Psoas muscle (tissue), 8 donors: ENCODE results near the gene LSM4. TPM values are rescaled to one million over a fixed set of nuclear protein-coding genes. Genes with fewer than 3 reads are reported as not detected.
"Not testable (repeated sequence)": the region's sequence is repeated elsewhere in the genome, so short reads cannot be mapped to it uniquely, and the experiment has no call there.

Source experiments
- ATAC-seq, 4 donors: fragments of 200-7000 bp; cut with Tn5 transposase; one replicate each; pipeline ENCODE4 v1.9.1; 2020; ENCODE audit warnings: moderate library complexity in 3 of 4, mild to moderate bottlenecking in 2 of 4
- DNase-seq, 2 donors: peaks; one replicate each; pipeline ENCODE4 v3.0.0-alpha.2; 2020
- H3K27ac ChIP-seq: fragments of 200-600 bp; one replicate; pipeline ENCODE4 v1.8.0; 2022
- H3K27me3 ChIP-seq, 3 donors: fragments of 200-600 bp in 1 of 3; one replicate each; pipeline versions ENCODE4 v1.6.1 to v1.8.0; 2013 to 2022; ENCODE audit warnings: low read length in 2 of 3, mild to moderate bottlenecking in 2 of 3, moderate library complexity in 1 of 3; ENCODE audit not compliant: insufficient read depth in 3 of 3
- H3K36me3 ChIP-seq, 2 donors: fragments of 200-600 bp in 1 of 2; one replicate each; pipeline versions ENCODE4 v1.6.1 to v1.8.0; 2013 to 2022; ENCODE audit warnings: low read depth in 1 of 2, mild to moderate bottlenecking in 1 of 2, moderate library complexity in 1 of 2; ENCODE audit not compliant: insufficient read depth in 1 of 2
- H3K4me1 ChIP-seq: fragments of 200-600 bp; one replicate; pipeline ENCODE4 v1.8.0; 2022
- H3K4me3 ChIP-seq: fragments of 200-600 bp; one replicate; pipeline ENCODE4 v1.8.0; 2022; ENCODE audit warnings: mild to moderate bottlenecking
- H3K9me3 ChIP-seq: fragments of 200-600 bp; one replicate; pipeline ENCODE4 v1.8.0; 2022
- WGBS, 3 donors: extraction: QIAGEN DNeasy Blood & Tissue Kit; methylation state at CpG; one replicate each; pipeline versions ENCODE4 v1.1.6 to v1.1.7; 2013; 5-methylcytosine and 5-hydroxymethylcytosine counted together
- intact Hi-C, 2 donors: fragments of 100-400 bp; cut with DNase I; formaldehyde crosslinking; loops; one replicate each; pipeline versions ENCODE4 v1.11.0 to v1.14.2; 2022
- polyA plus RNA-seq, 3 donors: library from polyadenylated mRNA; stranded (reverse); fragments of 200-250 nt; gene quantifications; one replicate each; pipeline ENCODE4 v1.2.3, GENCODE V29; 2013
- total RNA-seq, 4 donors: library from RNA; stranded (reverse); fragmentation: NEBNext Ultra II Directional in 2 of 4; extraction: Animal tissue kit (Norgen Biotek cat#: 25700) in 2 of 4; gene quantifications; one replicate each; pipeline versions ENCODE4 v1.2.1 to v1.2.4, GENCODE V29; 2021 to 2023
- TF ChIP-seq, protein P1 (sequence below): fragments of 200-600 bp; IDR thresholded peaks from one replicate; pipeline ENCODE4 v1.8.0; 2022; ENCODE audit warnings: antibody characterized with exemption
- donor health status: healthy with polysubstance abuse.
- donor health status: DM: no; HTN: no; CAD: no; lungs with moderate emphysema.
- donor health status: Bipolar disorder and iron deficiency.
- donor health status: healthy.
- donor health status: DM: yes; HTN: yes; CAD: no.
- donor health status: DM: no; HTN: no; CAD: no.
- donor health status: DM: no; HTN: no; CAD: no.
- donor health status: DM: yes; HTN: yes; CAD: no.

LSM4 gene
- total and polyA plus RNA-seq, 7 donors: 87.9 to 215 (median 132) TPM

DNA sequence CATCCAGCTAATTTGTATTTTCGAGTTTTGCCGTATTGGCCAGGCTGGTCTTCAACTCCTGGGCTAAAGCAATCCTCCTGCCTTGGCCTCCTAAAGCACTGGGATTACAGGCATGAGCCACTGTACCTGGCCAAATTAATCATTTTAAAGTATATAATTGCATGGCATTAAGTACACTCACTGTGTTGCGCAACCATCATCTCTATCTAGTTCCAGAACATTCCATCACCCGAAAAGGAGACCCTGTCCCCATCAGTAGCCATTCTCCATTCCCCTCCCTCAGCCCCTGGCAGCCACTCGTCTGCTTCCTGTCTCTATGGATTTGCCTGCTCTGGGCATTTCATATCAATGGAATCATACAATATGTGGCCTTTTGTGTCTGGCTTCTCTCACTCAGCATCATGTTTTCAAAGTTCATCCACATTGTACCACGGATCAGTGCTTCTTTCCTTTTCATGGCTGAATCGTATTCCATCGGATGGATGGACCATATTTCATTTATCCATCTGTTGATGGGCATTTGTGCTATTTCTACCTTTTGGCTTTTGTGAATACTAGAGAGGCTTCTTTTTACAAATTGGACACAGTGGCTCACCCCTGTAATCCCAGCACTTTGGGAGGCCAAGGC lies 30.6 kb upstream of the LSM4 start:
- DNase-seq (no peak), ATAC-seq (no peak)
- TF ChIP-seq, protein P1, sequence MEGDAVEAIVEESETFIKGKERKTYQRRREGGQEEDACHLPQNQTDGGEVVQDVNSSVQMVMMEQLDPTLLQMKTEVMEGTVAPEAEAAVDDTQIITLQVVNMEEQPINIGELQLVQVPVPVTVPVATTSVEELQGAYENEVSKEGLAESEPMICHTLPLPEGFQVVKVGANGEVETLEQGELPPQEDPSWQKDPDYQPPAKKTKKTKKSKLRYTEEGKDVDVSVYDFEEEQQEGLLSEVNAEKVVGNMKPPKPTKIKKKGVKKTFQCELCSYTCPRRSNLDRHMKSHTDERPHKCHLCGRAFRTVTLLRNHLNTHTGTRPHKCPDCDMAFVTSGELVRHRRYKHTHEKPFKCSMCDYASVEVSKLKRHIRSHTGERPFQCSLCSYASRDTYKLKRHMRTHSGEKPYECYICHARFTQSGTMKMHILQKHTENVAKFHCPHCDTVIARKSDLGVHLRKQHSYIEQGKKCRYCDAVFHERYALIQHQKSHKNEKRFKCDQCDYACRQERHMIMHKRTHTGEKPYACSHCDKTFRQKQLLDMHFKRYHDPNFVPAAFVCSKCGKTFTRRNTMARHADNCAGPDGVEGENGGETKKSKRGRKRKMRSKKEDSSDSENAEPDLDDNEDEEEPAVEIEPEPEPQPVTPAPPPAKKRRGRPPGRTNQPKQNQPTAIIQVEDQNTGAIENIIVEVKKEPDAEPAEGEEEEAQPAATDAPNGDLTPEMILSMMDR: no peak
- Histone ChIP-seq H3K9me3 (no peaks in the 10 kb centered on the region), H3K4me3 (no peak overlapping the region), H3K36me3 (peaks cover 2 to 61% of the 10 kb centered on the region in 2 donors), H3K27ac (no peak overlapping the region), H3K4me1 (peaks cover 3% of the 10 kb centered on the region), H3K27me3 (no peaks in the 10 kb centered on the region)
- WGBS, 3 donors: 88 to 95% (median 91%) methylated on average over 8 of the region's 8 CpGs
- intact Hi-C loops: no loop called here

DNA sequence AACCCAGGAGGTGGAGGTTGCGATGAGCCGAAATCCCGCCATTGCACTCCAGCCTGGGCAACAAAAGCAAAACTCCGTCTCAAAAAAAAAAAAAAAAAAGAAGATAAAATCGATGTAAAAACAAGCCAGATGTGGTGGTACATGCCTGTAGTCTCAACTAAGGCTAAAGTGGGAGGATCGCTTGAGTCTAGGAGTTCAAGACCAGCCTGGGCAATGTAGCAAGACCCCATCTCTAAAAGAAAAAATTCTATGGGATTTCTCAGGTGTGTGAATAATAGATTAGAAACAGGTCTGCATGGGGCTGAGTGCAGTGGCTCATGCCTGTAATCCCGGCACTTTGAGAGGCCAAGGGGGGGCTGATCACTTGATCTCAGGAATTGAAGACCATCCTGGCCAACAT lies 28.7 kb upstream of the LSM4 start:
- no peak for ATAC-seq
- intact Hi-C loops: no loop called here

DNA sequence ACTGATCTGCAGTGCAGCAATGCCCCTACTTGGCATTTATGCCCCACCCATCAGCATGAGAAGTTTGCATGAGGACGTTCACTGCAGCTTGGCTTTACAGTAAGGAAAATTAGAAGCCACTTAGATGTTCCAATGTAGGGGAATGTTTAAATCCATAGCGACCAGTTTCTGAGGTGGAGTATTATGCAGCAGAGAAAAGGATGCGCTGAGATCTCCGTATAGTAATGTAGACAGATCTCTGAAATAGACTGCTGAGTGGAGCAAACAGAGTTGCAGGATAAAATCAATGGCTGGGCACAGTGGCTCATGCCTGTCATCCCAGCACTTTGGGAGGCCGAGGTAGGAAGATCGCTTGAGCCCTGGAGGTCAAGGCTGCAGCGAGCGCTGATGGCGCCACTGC lies 27.6 kb upstream of the LSM4 start:
- ATAC-seq: no peak
- DNase-seq: no peak
- intact Hi-C loops: no loop called here
- H3K27ac ChIP-seq: no peak overlapping the region
- H3K36me3 ChIP-seq: peaks cover 2 to 40% of the 10 kb centered on the region in 2 donors
- H3K4me1 ChIP-seq: peaks cover 3% of the 10 kb centered on the region
- no peak overlapping the region for H3K4me3 ChIP-seq
- TF ChIP-seq, protein P1: no peak
- WGBS, 3 donors: 85 to 92% (median 86%) methylated on average over 9 of the region's 9 CpGs
- no peaks in the 10 kb centered on the region for H3K27me3 ChIP-seq
- H3K9me3 ChIP-seq: no peaks in the 10 kb centered on the region

More for the DNA sequence above, 28.7 kb upstream of the LSM4 start:
- WGBS, 3 donors: 91 to 99% (median 92%) methylated on average over 6 to 7 of the region's 7 CpGs
- Histone ChIP-seq H3K4me1 (peaks cover 3% of the 10 kb centered on the region), H3K36me3 (peaks cover 2 to 44% of the 10 kb centered on the region in 2 donors), H3K27ac (no peak overlapping the region), H3K9me3 (no peaks in the 10 kb centered on the region), H3K4me3 (no peak overlapping the region), H3K27me3 (no peaks in the 10 kb centered on the region)
- no peak for DNase-seq
- TF ChIP-seq, protein P1: no peak

DNA sequence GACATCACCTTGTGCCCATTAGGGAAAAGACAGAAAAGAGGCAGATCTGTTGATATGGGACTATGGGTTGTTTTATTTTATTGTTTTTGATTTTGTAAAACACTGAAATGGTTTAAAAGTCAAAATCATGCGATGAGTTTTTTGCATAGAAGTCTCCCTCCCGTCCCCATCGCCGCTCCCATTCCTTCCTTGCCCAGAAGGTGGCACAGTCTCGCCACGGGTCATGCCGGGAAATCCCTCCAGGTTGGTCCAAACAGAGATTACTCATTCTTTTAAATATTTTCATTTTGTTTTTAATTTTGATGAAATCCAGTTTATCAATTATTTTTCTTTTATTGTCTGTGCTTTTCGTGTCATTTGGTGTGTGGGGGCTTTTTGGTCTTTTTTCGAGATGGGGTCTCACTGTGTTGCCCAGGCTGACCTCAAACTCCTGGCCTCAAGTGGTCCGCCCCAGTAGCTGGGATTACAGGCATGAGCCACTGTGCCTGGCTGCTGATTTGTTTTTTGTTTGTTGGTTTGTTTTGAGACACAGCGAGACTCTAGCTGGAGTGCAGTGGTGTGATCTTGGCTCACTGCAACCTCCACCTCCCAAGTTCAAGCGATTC lies 26.8 kb upstream of the LSM4 start:
- DNase-seq (peak; percentile 60 to 73), ATAC-seq (peak; percentile 57 to 81 (median 74))
- intact Hi-C loops: loop anchor here (1.0 to 5.0 kb wide), 2 partner anchors 61 to 63 kb away; no protein-coding TSS in a partner anchor

DNA sequence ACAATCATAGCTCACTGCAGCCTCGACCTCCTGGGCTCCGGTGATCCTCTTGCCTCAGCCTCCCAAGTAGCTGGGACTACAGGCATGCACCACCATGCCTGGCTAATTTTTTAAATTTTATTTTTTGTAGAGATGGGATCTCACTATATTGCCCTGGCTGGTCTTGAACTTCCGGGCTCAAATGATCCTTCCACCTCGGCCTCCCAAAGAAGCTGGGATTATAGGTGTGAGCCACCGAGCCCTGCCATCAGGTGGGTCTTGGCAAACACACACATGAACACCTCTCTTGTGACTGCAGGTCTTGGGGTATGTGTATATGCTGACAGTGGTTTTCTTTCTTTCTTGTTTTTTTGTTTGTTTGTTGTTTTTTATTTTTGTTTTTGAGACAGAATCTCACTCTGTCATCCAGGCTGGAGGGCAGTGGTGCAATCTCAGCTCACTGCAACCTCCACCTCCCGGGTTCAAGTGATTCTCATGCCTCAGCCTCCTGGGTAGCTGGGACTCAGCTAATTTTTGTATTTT lies 26.0 kb upstream of the LSM4 start:
- intact Hi-C loops: loop anchor here (1.0 to 5.0 kb wide), 2 partner anchors 61 to 63 kb away; no protein-coding TSS in a partner anchor
- ATAC-seq: not testable (repeated sequence)
- H3K36me3 ChIP-seq: peaks cover 2 to 44% of the 10 kb centered on the region in 2 donors

More for the DNA sequence above, 26.8 kb upstream of the LSM4 start:
- H3K36me3 ChIP-seq: peaks cover 2 to 42% of the 10 kb centered on the region in 2 donors
- TF ChIP-seq, protein P1: peak; percentile 75
- H3K4me3 ChIP-seq: no peak overlapping the region
- 59 to 70% (median 60%) methylated on average over 12 of the region's 12 CpGs for WGBS, 3 donors
- peaks cover 3% of the 10 kb centered on the region for H3K4me1 ChIP-seq
- H3K27me3 ChIP-seq: no peaks in the 10 kb centered on the region
- H3K9me3 ChIP-seq: no peaks in the 10 kb centered on the region
- no peak overlapping the region for H3K27ac ChIP-seq

More for the DNA sequence above, 26.0 kb upstream of the LSM4 start:
- H3K4me1 ChIP-seq, H3K27ac ChIP-seq, H3K4me3 ChIP-seq, H3K9me3 ChIP-seq, H3K27me3 ChIP-seq, DNase-seq: not testable (repeated sequence)
- WGBS, 3 donors: 86 to 89% (median 89%) methylated on average over 6 of the region's 6 CpGs
